GM19372 (cell line): ENCODE results near the gene METTL27.
"Not testable (repeated sequence)": the region's sequence is repeated elsewhere in the genome, so short reads cannot be mapped to it uniquely, and the experiment has no call there.

Experiments used
- ATAC-seq: cut with Tn5 transposase; IDR thresholded peaks from one replicate; pipeline ENCODE4 v1.9.1; 2021; ENCODE audit warnings: mild to moderate bottlenecking, low read depth, moderate library complexity; ENCODE audit not compliant: unreplicated experiment

Gene METTL27

DNA sequence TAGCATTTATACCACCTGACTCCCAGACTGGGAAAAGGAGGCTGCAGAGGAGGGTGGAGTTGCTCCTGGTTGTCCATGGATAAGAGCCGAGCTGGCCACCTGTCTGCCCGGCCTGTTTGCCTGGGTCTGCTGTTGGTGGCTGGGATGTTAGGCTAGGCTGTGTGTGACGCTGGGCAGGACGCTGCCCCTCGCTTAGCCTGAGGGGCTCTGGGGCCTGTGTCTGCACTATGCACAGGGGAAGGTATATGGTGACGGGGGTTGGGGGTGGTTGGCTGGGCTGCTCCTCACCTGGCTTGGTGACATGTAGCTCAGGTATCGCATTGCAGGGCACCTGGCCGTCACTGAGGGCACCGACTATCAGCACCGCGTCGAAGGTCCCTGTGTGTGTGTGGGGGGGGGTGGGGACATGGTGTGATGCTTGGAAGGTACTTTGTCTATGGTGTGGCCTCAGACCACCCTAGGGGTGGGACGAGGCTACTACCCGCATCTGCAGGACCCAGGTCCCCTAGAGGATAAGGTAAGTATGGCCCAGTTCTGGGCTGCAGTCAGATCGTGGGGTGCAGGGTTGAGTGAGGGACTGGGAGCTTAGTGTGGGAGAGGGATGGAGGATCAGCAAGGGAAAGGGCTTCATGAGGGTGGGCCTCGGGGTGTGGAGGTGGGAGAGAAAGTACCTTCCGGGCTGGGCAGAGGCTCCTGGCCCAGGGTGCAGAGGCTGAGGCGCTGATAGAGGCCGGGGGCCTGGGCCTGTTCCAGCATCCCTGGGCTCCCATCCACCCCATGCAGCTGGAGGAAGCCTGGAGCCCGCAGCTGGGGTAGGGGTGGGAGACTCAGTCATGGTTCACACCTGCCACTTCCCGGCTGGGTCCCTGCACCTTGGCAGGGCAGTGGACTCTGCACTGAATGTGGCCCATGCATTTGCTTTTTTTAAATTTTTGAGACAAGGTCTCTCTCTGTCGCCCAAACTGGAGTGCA is 2.3 kb downstream of the METTL27 start:
- ATAC-seq: no peak

GRCh38 chr7:73839290-73839689 is 3.0 kb downstream of the METTL27 start:
- ATAC-seq: no peak

GRCh38 chr7:73838642-73839041 is 3.7 kb downstream of the METTL27 start:
- no peak for ATAC-seq

- ATAC-seq: not testable (repeated sequence)
Observed at GRCh38 chr7:73837167-73837566, 5.1 kb downstream of the METTL27 start.

DNA sequence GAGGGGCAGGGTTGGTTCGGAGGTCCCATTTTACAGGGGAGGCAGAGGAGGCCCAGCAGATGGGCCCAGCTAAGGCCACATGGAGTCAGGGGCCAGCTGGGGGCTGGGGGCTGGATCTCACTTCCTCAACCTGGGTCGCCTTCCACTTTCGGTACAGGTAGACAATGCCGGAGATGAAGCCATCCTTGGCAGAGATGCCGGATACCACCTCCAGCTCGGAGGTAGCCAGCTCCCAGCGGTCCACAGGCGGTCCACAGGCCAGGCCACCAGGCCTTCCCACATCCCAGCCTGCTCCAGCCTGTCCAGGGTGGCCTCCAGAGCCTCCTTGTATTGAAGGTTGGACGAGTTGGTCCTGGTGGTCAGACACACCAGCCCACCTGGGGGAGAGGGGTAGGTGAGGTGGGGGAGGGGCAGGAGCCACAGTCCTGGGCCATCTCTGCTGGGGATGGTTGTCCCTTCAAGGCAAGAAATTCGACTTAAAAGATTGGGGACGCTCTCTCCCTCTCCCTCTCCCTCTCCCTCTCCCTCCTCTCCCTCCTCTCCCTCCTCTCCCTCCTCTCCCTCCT is 7.6 kb downstream of the METTL27 start:
- no peak for ATAC-seq

GRCh38 chr7:73833251-73833919 is 8.9 kb downstream of the METTL27 start:
- no peak for ATAC-seq

DNA sequence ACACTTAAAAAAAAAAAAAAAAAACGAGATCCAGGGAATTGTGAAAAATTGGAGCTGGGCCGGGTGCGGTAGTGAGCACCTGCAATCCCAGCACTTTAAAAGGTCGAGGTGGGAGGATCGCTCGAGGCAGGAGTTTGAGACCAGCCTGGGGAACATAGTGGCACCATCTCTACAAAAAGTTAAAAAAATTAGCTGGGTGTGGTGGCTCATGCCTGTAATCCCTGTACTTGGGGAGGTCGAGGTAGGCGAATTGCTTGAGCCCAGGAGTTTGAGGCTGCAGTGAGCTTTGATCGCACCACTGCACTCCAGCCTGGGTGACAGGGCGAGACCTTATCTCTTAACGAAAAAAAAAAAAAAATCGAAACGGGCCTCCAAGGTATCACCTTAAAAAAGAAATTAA is 9.5 kb downstream of the METTL27 start:
- no peak for ATAC-seq

GRCh38 chr7:73831834-73832651 is 10.3 kb downstream of the METTL27 start:
- no peak for ATAC-seq

GRCh38 chr7:73831584-73831833 is 10.8 kb downstream of the METTL27 start:
- no peak for ATAC-seq

DNA sequence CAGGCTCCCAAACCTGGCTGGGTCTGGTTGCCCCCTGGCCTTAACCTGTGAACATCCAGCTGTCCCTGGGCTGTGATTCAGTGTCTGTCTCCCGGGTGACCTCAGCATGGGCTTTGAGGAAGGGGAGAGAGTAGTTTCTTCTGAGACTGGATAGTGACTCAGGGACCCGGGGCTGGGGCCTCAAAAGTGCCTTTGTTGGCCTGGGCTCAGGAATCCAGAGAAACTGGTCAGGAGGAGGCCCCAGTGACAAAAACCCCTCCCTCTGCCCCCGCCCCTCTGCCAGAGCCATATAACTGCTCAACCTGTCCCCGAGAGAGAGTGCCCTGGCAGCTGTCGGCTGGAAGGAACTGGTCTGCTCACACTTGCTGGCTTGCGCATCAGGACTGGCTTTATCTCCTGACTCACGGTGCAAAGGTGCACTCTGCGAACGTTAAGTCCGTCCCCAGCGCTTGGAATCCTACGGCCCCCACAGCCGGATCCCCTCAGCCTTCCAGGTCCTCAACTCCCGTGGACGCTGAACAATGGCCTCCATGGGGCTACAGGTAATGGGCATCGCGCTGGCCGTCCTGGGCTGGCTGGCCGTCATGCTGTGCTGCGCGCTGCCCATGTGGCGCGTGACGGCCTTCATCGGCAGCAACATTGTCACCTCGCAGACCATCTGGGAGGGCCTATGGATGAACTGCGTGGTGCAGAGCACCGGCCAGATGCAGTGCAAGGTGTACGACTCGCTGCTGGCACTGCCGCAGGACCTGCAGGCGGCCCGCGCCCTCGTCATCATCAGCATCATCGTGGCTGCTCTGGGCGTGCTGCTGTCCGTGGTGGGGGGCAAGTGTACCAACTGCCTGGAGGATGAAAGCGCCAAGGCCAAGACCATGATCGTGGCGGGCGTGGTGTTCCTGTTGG is 11.4 kb downstream of the METTL27 start, which contains the start of gene CLDN4:
Gene CLDN4, plus strand, starts transcription at position 316 of the 903 bp plus-strand sequence. Its CDS starts 206 bp downstream, at position 522.
- ATAC-seq: no peak

- ATAC-seq: no peak
Observed at GRCh38 chr7:73829921-73830680, 12.2 kb downstream of the METTL27 start.

DNA sequence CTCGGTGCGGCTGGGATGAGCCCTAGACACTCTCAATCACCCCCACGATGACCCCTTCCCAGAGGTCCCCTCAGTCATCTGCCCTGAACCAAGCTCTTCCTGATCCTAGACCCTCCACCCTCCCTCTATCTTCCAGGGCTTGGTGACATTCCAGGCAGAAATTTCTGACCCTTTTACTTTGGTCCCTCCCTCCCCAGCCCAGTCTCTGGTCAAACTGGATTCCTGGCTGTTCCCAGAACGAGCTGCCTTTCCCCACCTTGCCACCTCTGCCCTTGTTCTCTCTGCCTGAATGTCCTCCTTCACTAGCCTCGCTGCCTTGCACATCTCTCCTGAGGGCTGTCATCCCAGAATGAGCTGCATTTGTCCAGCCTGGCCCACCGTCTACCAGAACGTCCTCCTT is 12.8 kb downstream of the METTL27 start:
- no peak for ATAC-seq

DNA sequence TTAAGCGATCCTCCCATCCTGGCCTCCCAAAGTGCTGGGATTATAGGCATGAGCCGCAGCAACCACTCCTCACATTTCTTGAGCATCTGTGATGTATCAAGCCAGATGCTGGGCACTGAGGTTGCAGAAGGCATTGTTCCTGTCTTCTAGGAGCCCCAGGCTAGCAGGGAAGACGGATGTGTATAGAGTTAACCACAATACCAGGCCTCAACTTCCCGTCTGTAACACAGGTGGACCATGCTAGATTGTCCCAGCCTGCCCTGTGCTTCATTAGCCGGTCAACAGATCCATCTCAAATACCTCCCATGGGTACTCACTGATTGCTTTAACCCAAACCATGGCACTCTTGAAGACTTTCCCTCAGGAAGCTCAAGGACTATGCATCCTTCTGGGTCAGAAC is 13.3 kb downstream of the METTL27 start:
- ATAC-seq: no peak

- no peak for ATAC-seq
Observed at GRCh38 chr7:73828107-73828803, 14.1 kb downstream of the METTL27 start.

DNA sequence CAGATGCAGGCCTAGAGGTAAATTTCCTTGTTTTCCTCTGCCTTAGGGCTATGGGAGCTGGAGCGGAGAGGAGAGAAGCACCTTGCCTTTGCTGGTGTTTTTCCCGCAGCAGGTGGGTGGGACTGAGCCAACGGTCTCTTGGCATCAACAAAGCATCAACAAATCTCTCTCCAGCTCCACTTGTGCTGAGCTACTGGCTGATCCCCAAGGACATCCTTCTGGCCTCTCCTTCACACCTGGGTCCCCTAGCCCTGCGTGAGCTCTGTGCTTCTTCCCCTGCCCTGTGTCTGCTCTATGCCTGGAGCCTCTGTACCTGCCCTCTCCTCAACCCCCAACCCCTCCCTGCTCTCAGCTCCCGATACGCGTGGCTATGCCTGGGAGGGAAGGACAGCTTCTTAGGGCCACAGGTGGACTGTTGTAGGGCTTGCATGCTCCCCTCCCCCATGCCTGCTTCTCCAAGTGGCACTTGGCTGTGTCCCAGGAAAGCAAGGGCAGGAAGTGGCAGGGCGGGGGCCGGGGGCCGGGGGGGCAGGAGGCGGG is 14.7 kb downstream of the METTL27 start:
- ATAC-seq: no peak

DNA sequence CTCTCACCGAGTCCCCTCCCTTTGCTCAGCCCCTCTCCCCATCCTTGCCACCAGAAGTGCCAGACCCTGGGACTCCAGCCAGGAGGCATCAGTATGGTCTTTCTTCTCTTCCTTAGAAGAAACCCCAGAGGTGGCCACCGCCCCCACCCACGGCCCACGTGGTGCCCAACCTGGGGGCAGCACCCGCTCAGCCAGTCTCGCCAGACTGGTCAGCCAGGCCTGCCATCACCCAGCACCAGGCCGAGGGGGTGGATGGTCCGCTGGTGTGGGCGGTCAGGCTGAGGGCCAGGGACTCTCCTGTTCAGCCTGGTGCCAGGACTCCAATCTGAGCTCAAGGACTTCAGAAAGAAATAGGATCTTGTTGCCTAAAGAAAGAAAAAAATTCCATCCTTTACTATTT is 17.3 kb downstream of the METTL27 start:
- ATAC-seq: no peak

GRCh38 chr7:73823873-73824592 is 18.3 kb downstream of the METTL27 start:
- ATAC-seq: no peak
